Activated CD8-positive, alpha-beta T cell treated with anti-CD3 and anti-CD28 coated beads for 36 hours (primary cell): ENCODE measurements around the gene TNIK. TPM values are rescaled to one million over a fixed set of nuclear protein-coding genes. Genes with fewer than 3 reads are reported as not detected.

Source experiments
- ATAC-seq: fragments of 200-7000 bp; cut with Tn5 transposase; one replicate; pipeline ENCODE4 v1.10.0; 2021; ENCODE audit warnings: mild to moderate bottlenecking, moderate library complexity
- CTCF ChIA-PET: fragments of 350-600 bp; sonication (Branson Sonifier 250); formaldehyde crosslinking; loops from one replicate; lab custom pipeline; 2021; ENCODE audit warnings: antibody characterized with exemption; lab: Charles Lee
- POLR2A ChIA-PET: fragments of 350-600 bp; sonication (Branson Sonifier 250); formaldehyde crosslinking; loops from one replicate; lab custom pipeline; 2021; ENCODE audit warnings: antibody characterized with exemption; lab: Charles Lee
- DNase-seq: peaks from one replicate; pipeline ENCODE4 v3.0.0-alpha.2; 2020
- H3K27ac Mint-ChIP-seq: one replicate; pipeline ENCODE4 v1.8.0; 2021; ENCODE audit warnings: mild to moderate bottlenecking, mixed read lengths
- H3K27me3 Mint-ChIP-seq: one replicate; pipeline ENCODE4 v1.8.0; 2021; ENCODE audit warnings: mixed read lengths
- H3K36me3 Mint-ChIP-seq: one replicate; pipeline ENCODE4 v1.8.0; 2021; ENCODE audit warnings: low read depth, mixed read lengths
- H3K4me1 Mint-ChIP-seq: one replicate; pipeline ENCODE4 v1.8.0; 2021; ENCODE audit warnings: low read depth, mixed read lengths
- H3K4me3 Mint-ChIP-seq: one replicate; pipeline ENCODE4 v1.8.0; 2021; ENCODE audit warnings: mild to moderate bottlenecking, moderate library complexity, mixed read lengths
- H3K9me3 Mint-ChIP-seq: one replicate; pipeline ENCODE4 v1.8.0; 2021; ENCODE audit warnings: mixed read lengths
- CTCF ChIP-seq: fragments of 200-600 bp; IDR thresholded peaks from one replicate; pipeline ENCODE4 v1.8.0; 2022; ENCODE audit warnings: antibody characterized with exemption, mild to moderate bottlenecking
- intact Hi-C: fragments of 100-400 bp; cut with micrococcal nuclease; formaldehyde crosslinking; loops from one replicate; pipeline ENCODE4 v1.10.0; 2022
- total RNA-seq, 2 experiments: library from RNA; stranded (reverse); gene quantifications; one replicate each; pipeline ENCODE4 v1.2.3, GENCODE V29; 2021

Gene TNIK
- total RNA-seq, 2 experiments from 2014 or later = 25.1 to 28.8 TPM

GRCh38 chr3:171149526-171150116, 310.6 kb downstream of the TNIK start:
- H3K27ac Mint-ChIP-seq = no peak overlapping the region
- DNase-seq (no peak), ATAC-seq (no peak)
- H3K27me3 Mint-ChIP-seq = no peaks in the 10 kb centered on the region
- POLR2A ChIA-PET = no interaction called here
- H3K9me3 Mint-ChIP-seq = no peaks in the 10 kb centered on the region
- peaks cover 18% of the 10 kb centered on the region for H3K36me3 Mint-ChIP-seq
- no peak for TF ChIP-seq CTCF
- intact Hi-C loops = no loop called here
- no peak overlapping the region for H3K4me3 Mint-ChIP-seq
- H3K4me1 Mint-ChIP-seq = no peaks in the 10 kb centered on the region
- CTCF ChIA-PET = no interaction called here

GRCh38 chr3:171145798-171146197, 314.4 kb downstream of the TNIK start:
- intact Hi-C loops = no loop called here
- CTCF ChIA-PET = no interaction called here

GRCh38 chr3:171142985-171143384, 317.2 kb downstream of the TNIK start:
- DNase-seq (no peak), ATAC-seq (no peak)
- ChIA-PET CTCF (no interaction called here), POLR2A (no interaction called here)
- Mint-ChIP-seq H3K27me3 (no peaks in the 10 kb centered on the region), H3K4me1 (no peaks in the 10 kb centered on the region), H3K36me3 (peaks cover 18% of the 10 kb centered on the region), H3K4me3 (no peak overlapping the region), H3K27ac (no peak overlapping the region), H3K9me3 (no peaks in the 10 kb centered on the region)
- intact Hi-C loops = no loop called here
- no peak for TF ChIP-seq CTCF

More at GRCh38 chr3:171145798-171146197, 314.4 kb downstream of the TNIK start:
- no peak overlapping the region for H3K4me3 Mint-ChIP-seq
- no peaks in the 10 kb centered on the region for H3K4me1 Mint-ChIP-seq
- ATAC-seq = no peak
- no peaks in the 10 kb centered on the region for H3K27me3 Mint-ChIP-seq
- POLR2A ChIA-PET = no interaction called here
- H3K27ac Mint-ChIP-seq = no peak overlapping the region
- DNase-seq = no peak
- no peaks in the 10 kb centered on the region for H3K9me3 Mint-ChIP-seq
- no peak for TF ChIP-seq CTCF
- peaks cover 14% of the 10 kb centered on the region for H3K36me3 Mint-ChIP-seq

GRCh38 chr3:171140246-171140645, 320.0 kb downstream of the TNIK start:
- no peak for ATAC-seq
- Mint-ChIP-seq H3K36me3 (peaks cover 18% of the 10 kb centered on the region), H3K4me3 (no peak overlapping the region), H3K4me1 (no peaks in the 10 kb centered on the region), H3K27ac (no peak overlapping the region), H3K27me3 (no peaks in the 10 kb centered on the region), H3K9me3 (no peaks in the 10 kb centered on the region)
- POLR2A ChIA-PET = no interaction called here
- intact Hi-C loops = no loop called here
- DNase-seq = no peak
- TF ChIP-seq CTCF = no peak
- CTCF ChIA-PET = interaction anchor here (0.9 kb wide), 1 partner anchor 23 kb away, joined by 3 read pairs; no protein-coding TSS in a partner anchor

GRCh38 chr3:171138027-171138426, 322.2 kb downstream of the TNIK start:
- TF ChIP-seq CTCF = no peak
- peaks cover 18% of the 10 kb centered on the region for H3K36me3 Mint-ChIP-seq
- H3K4me1 Mint-ChIP-seq = no peaks in the 10 kb centered on the region
- H3K27me3 Mint-ChIP-seq = no peaks in the 10 kb centered on the region
- DNase-seq (no peak), ATAC-seq (no peak)
- no peaks in the 10 kb centered on the region for H3K9me3 Mint-ChIP-seq
- H3K27ac Mint-ChIP-seq = no peak overlapping the region
- intact Hi-C loops = no loop called here
- POLR2A ChIA-PET = no interaction called here
- CTCF ChIA-PET = no interaction called here
- H3K4me3 Mint-ChIP-seq = no peak overlapping the region
